ENCODE data around the gene ARHGAP24. TPM values are rescaled to one million over a fixed set of nuclear protein-coding genes. Genes with fewer than 3 reads are reported as not detected.
"Not testable (repeated sequence)": the region's sequence is repeated elsewhere in the genome, so short reads cannot be mapped to it uniquely, and the experiment has no call there.

Gene ARHGAP24
- total RNA-seq, 1 experiment from 2014 or later, result 6.3 TPM

- no peak for DNase-seq (ENCODE audit: low spot score)
Measured at GRCh38 chr4:85482010-85482738, 7.2 kb downstream of the ARHGAP24 start.

- DNase-seq (ENCODE audit: low spot score), result peak; percentile 26
Measured at GRCh38 chr4:85486425-85487086, 11.6 kb downstream of the ARHGAP24 start.

GRCh38 chr4:85488416-85488815 is 13.5 kb downstream of the ARHGAP24 start:
- no peak for DNase-seq (ENCODE audit: low spot score)

- DNase-seq (ENCODE audit: low spot score), result peak; percentile 21
Measured at GRCh38 chr4:85489273-85489981, 14.5 kb downstream of the ARHGAP24 start.

GRCh38 chr4:85491527-85491926 is 16.6 kb downstream of the ARHGAP24 start:
- DNase-seq (ENCODE audit: low spot score), result no peak

- DNase-seq (ENCODE audit: low spot score), result no peak
Measured at GRCh38 chr4:85492336-85492735, 17.4 kb downstream of the ARHGAP24 start.

- no peak for DNase-seq (ENCODE audit: low spot score)
Measured at GRCh38 chr4:85495621-85496020, 20.7 kb downstream of the ARHGAP24 start.

GRCh38 chr4:85496126-85496849 is 21.3 kb downstream of the ARHGAP24 start:
- DNase-seq (ENCODE audit: low spot score), result peak; percentile 30

GRCh38 chr4:85496933-85497332 is 22.0 kb downstream of the ARHGAP24 start:
- peak; percentile 37 for DNase-seq (ENCODE audit: low spot score)

- DNase-seq (ENCODE audit: low spot score), result peak; percentile 51
Measured at GRCh38 chr4:85498068-85498733, 23.3 kb downstream of the ARHGAP24 start.

- DNase-seq (ENCODE audit: low spot score), result no peak
Measured at GRCh38 chr4:85499573-85499972, 24.6 kb downstream of the ARHGAP24 start.

GRCh38 chr4:85500110-85500867 is 25.3 kb downstream of the ARHGAP24 start:
- no peak for DNase-seq (ENCODE audit: low spot score)

GRCh38 chr4:85501145-85501544 is 26.2 kb downstream of the ARHGAP24 start:
- not testable (repeated sequence) for DNase-seq (ENCODE audit: low spot score)

- no peak for DNase-seq (ENCODE audit: low spot score)
Measured at GRCh38 chr4:85508654-85509053, 33.7 kb downstream of the ARHGAP24 start.

GRCh38 chr4:85509882-85510631 is 35.1 kb downstream of the ARHGAP24 start:
- DNase-seq (ENCODE audit: low spot score), result no peak

- DNase-seq (ENCODE audit: low spot score), result no peak
Measured at GRCh38 chr4:85510632-85510984, 35.7 kb downstream of the ARHGAP24 start.

GRCh38 chr4:85512446-85513205 is 37.7 kb downstream of the ARHGAP24 start:
- DNase-seq (ENCODE audit: low spot score), result no peak

GRCh38 chr4:85514117-85514516 is 39.2 kb downstream of the ARHGAP24 start:
- DNase-seq (ENCODE audit: low spot score), result no peak

- no peak for DNase-seq (ENCODE audit: low spot score)
Measured at GRCh38 chr4:85514783-85515182, 39.8 kb downstream of the ARHGAP24 start.
